HepG2 (cell line): ENCODE measurements around the gene TBRG1. TPM values are rescaled to one million over a fixed set of nuclear protein-coding genes. Genes with fewer than 3 reads are reported as not detected.
A peak's percentile ranks its signal among the peaks of the same experiment; 100 is the strongest.

Source experiments
- CREB1 ChIP-seq, 2 experiments: fragments of 450-650 bp in 1 of 2; IDR thresholded peaks; 2 replicates each; pipeline ENCODE4 v1.6.1; 2016 to 2017; ENCODE audit warnings: control low read depth in 1 of 2, mild to moderate bottlenecking in 1 of 2, missing compliant biosample characterization in 1 of 2, missing genetic modification characterization in 1 of 2
- ERF ChIP-seq: IDR thresholded peaks from 2 replicates; pipeline ENCODE4 v1.6.1; 2018; ENCODE audit warnings: missing biosample characterization, missing genetic modification reagents
- FLYWCH1 ChIP-seq: sonication (generic); formaldehyde crosslinking; IDR thresholded peaks from 2 replicates; pipeline ENCODE4 v1.8.1; 2023; ENCODE audit warnings: mild to moderate bottlenecking, missing genetic modification reagents
- MYC ChIP-seq: sonication (generic); formaldehyde crosslinking; IDR thresholded peaks from 2 replicates; pipeline ENCODE4 v1.9.0; 2021; ENCODE audit warnings: missing genetic modification reagents, borderline replicate concordance
- NFRKB ChIP-seq: fragments of 450-650 bp; IDR thresholded peaks from 2 replicates; pipeline ENCODE4 v1.6.1; 2017
- RXRA ChIP-seq: sonication (generic); formaldehyde crosslinking; IDR thresholded peaks from 2 replicates; pipeline ENCODE4 v1.5.1; 2020; ENCODE audit warnings: missing genetic modification reagents
- SETDB1 ChIP-seq: sonication (generic); formaldehyde crosslinking; IDR thresholded peaks from 2 replicates; pipeline ENCODE4 v1.5.1; 2020; ENCODE audit warnings: missing genetic modification reagents, mild to moderate bottlenecking, borderline replicate concordance
- SP1 ChIP-seq, 2 experiments: fragments of 450-650 bp in 1 of 2; sonication (generic) in 1 of 2; formaldehyde crosslinking in 1 of 2; IDR thresholded peaks; 2 replicates each; pipeline versions ENCODE4 v1.4.0 to v1.6.1; 2016 to 2020; ENCODE audit warnings: missing genetic modification reagents in 1 of 2
- TOPORS ChIP-seq: sonication (generic); formaldehyde crosslinking; IDR thresholded peaks from 2 replicates; pipeline ENCODE4 v1.8.0; 2023; ENCODE audit warnings: mild to moderate bottlenecking, missing genetic modification reagents
- XRCC5 ChIP-seq: fragments of 200-400 bp; formaldehyde crosslinking; optimal IDR thresholded peaks from 2 replicates; pipeline ENCODE3; 2017; ENCODE audit warnings: mild to moderate bottlenecking, low read length
- ZMYM2 ChIP-seq: sonication (generic); formaldehyde crosslinking; IDR thresholded peaks from 2 replicates; pipeline ENCODE4 v1.8.0; 2022; ENCODE audit warnings: mild to moderate bottlenecking, missing genetic modification reagents
- ZNF224 ChIP-seq: sonication (generic); formaldehyde crosslinking; IDR thresholded peaks from 2 replicates; pipeline ENCODE4 v1.5.0; 2020; ENCODE audit warnings: mild to moderate bottlenecking, missing genetic modification reagents
- ZNF556 ChIP-seq: sonication (generic); formaldehyde crosslinking; IDR thresholded peaks from 2 replicates; pipeline ENCODE4 v1.4.0; 2020; ENCODE audit warnings: mild to moderate bottlenecking, missing genetic modification reagents, borderline replicate concordance
- ZNF598 ChIP-seq: sonication (generic); formaldehyde crosslinking; IDR thresholded peaks from 2 replicates; pipeline ENCODE4 v1.5.1; 2020; ENCODE audit warnings: mild to moderate bottlenecking, missing genetic modification reagents, borderline replicate concordance
- ZNF878 ChIP-seq: sonication (generic); formaldehyde crosslinking; IDR thresholded peaks from 2 replicates; pipeline ENCODE4 v1.8.1; 2023; ENCODE audit warnings: mild to moderate bottlenecking, missing genetic modification reagents, moderate library complexity
- polyA plus RNA-seq, 8 experiments: library from polyadenylated mRNA; depleted of rRNA in 3 of 8; stranded (reverse) in 7 of 8; unstranded in 1 of 8; fragments of >200 nt; fragmentation: Illumina TruSeq in 4 of 8; extraction: Trizol in 4 of 8; gene quantifications; 2 replicates each; pipeline versions ENCODE4 v1.2.1 to v1.2.3, GENCODE V29; 2011 to 2016; ENCODE audit warnings: low read depth in 4 of 8, missing spikeins in 1 of 8, mixed read lengths in 1 of 8; ENCODE audit not compliant: insufficient read depth in 1 of 8
- total RNA-seq, 5 experiments: library from RNA; depleted of rRNA; stranded (reverse); fragments of >200 nt; fragmentation: Illumina TruSeq; extraction: Trizol; gene quantifications; 2 replicates each; pipeline ENCODE4 v1.2.3, GENCODE V29; 2016; ENCODE audit warnings: low read depth in 1 of 5
- TF ChIP-seq, protein P1 (sequence below): sonication (generic); formaldehyde crosslinking; IDR thresholded peaks from 2 replicates; pipeline ENCODE4 v1.8.1; 2023; ENCODE audit warnings: mild to moderate bottlenecking, moderate library complexity, missing genetic modification reagents
- TF ChIP-seq, protein P2 (sequence below): sonication (generic); formaldehyde crosslinking; IDR thresholded peaks from 2 replicates; pipeline ENCODE4 v1.8.0; 2022; ENCODE audit warnings: missing genetic modification reagents, mild to moderate bottlenecking, moderate library complexity, borderline replicate concordance
- TF ChIP-seq, protein P3 (sequence below): fragments of 450-650 bp; IDR thresholded peaks from 2 replicates; pipeline ENCODE4 v1.6.1; 2017; ENCODE audit warnings: mild to moderate bottlenecking
- TF ChIP-seq, protein P4 (sequence below): sonication (generic); formaldehyde crosslinking; IDR thresholded peaks from 2 replicates; pipeline ENCODE4 v1.5.0; 2020; ENCODE audit warnings: mild to moderate bottlenecking, missing genetic modification reagents

Gene TBRG1
- total and polyA plus RNA-seq, 2 of the 13 experiments (the other 11 are each of a cell fraction or from before 2014, with no cell fraction given) = 21.7 to 25.6 TPM

DNA sequence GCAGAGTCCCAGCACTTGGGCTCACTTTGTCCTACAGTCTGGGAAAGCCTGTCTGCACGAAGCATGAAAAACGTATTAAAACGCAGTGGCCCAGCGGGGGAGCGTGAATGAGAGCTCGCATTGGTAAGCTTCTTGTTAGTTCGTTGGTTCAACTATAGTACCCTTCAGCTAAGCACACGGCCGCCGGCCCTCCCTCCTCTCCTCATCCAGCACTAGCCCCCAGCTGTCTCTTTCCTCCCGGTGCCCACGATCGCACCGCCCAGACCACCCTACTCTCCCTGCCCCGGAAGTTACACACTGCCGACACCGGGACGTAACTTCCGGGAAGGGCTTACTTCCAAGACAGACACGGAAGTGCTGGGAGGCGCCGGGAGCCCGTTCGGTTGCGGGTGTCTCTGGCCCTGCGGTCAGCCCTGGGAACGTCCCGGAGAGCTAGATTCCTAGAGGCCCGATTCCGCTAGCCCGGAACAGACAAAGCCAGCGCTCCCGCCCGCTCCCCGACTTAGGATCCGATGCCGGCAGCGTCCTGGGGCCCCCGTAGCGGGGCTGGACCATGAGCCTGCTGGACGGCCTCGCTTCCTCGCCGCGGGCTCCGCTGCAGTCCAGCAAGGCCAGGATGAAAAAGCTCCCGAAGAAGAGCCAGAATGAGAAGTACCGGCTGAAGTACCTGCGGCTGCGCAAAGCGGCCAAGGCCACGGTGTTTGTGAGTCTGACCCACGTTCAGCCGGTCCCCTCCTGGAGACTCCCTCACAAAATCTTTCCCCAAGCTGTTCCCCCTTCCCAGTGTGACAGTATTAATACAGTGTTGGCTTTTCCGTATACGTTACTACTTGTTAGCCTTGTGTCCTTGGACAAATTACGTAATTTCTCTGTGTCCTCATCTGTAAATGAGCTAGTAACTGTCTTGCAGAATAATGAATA lies at the start of gene TBRG1 (continued):
- TF ChIP-seq, protein P1, sequence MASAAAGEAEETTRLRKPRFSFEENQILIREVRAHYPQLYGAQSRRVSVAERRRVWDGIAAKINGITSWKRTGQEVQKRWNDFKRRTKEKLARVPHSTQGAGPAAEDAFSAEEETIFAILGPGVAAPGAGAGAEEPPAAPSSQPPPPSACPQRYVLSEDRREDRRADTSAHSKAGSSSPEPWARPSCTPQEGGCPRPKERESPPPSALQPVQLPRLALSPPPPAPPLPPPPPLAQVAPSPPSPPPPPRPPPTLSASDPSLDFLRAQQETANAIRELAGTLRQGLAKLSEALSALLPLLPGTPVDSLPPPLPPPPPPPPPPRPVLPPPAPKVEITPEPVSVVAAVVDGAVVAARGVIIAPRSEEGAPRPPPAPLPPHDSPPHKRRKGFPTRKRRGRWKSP (CRISPR knock-in tag) = peak; percentile 72
- TF ChIP-seq NFRKB (no peak), ZMYM2 (CRISPR knock-in tag) (no peak), ZNF224 (CRISPR knock-in tag) (no peak), ERF (peak; percentile 93), RXRA (peak; percentile 41; the same call in 1 of the 2 replicates), SETDB1 (no peak), MYC (peak; percentile 54; the same call in 1 of the 2 replicates), XRCC5 (no peak), CREB1 (IDR thresholded peaks at IDR 0.05) (peak; percentile 84), CREB1 (CRISPR knock-in tag; IDR thresholded peaks at IDR 0.05) (peak; percentile 97), ZNF878 (CRISPR knock-in tag) (no peak; the same call in 1 of the 2 replicates), SP1 (IDR thresholded peaks at IDR 0.05) (no peak), SP1 (CRISPR knock-in tag; IDR thresholded peaks at IDR 0.05) (peak; percentile 28; the same call in 1 of the 2 replicates), FLYWCH1 (CRISPR knock-in tag) (no peak), ZNF556 (peak; percentile 65; the same call in 1 of the 2 replicates), ZNF598 (peak; percentile 93), TOPORS (CRISPR knock-in tag) (0 out of 2 replicates have a peak, but pooled peaks have one; percentile 62)
- TF ChIP-seq, protein P2, sequence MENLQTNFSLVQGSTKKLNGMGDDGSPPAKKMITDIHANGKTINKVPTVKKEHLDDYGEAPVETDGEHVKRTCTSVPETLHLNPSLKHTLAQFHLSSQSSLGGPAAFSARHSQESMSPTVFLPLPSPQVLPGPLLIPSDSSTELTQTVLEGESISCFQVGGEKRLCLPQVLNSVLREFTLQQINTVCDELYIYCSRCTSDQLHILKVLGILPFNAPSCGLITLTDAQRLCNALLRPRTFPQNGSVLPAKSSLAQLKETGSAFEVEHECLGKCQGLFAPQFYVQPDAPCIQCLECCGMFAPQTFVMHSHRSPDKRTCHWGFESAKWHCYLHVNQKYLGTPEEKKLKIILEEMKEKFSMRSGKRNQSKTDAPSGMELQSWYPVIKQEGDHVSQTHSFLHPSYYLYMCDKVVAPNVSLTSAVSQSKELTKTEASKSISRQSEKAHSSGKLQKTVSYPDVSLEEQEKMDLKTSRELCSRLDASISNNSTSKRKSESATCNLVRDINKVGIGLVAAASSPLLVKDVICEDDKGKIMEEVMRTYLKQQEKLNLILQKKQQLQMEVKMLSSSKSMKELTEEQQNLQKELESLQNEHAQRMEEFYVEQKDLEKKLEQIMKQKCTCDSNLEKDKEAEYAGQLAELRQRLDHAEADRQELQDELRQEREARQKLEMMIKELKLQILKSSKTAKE (CRISPR knock-in tag) = no peak; the same call in 1 of the 2 replicates
- TF ChIP-seq, protein P3, sequence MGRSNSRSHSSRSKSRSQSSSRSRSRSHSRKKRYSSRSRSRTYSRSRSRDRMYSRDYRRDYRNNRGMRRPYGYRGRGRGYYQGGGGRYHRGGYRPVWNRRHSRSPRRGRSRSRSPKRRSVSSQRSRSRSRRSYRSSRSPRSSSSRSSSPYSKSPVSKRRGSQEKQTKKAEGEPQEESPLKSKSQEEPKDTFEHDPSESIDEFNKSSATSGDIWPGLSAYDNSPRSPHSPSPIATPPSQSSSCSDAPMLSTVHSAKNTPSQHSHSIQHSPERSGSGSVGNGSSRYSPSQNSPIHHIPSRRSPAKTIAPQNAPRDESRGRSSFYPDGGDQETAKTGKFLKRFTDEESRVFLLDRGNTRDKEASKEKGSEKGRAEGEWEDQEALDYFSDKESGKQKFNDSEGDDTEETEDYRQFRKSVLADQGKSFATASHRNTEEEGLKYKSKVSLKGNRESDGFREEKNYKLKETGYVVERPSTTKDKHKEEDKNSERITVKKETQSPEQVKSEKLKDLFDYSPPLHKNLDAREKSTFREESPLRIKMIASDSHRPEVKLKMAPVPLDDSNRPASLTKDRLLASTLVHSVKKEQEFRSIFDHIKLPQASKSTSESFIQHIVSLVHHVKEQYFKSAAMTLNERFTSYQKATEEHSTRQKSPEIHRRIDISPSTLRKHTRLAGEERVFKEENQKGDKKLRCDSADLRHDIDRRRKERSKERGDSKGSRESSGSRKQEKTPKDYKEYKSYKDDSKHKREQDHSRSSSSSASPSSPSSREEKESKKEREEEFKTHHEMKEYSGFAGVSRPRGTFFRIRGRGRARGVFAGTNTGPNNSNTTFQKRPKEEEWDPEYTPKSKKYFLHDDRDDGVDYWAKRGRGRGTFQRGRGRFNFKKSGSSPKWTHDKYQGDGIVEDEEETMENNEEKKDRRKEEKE = no peak
- TF ChIP-seq, protein P4, sequence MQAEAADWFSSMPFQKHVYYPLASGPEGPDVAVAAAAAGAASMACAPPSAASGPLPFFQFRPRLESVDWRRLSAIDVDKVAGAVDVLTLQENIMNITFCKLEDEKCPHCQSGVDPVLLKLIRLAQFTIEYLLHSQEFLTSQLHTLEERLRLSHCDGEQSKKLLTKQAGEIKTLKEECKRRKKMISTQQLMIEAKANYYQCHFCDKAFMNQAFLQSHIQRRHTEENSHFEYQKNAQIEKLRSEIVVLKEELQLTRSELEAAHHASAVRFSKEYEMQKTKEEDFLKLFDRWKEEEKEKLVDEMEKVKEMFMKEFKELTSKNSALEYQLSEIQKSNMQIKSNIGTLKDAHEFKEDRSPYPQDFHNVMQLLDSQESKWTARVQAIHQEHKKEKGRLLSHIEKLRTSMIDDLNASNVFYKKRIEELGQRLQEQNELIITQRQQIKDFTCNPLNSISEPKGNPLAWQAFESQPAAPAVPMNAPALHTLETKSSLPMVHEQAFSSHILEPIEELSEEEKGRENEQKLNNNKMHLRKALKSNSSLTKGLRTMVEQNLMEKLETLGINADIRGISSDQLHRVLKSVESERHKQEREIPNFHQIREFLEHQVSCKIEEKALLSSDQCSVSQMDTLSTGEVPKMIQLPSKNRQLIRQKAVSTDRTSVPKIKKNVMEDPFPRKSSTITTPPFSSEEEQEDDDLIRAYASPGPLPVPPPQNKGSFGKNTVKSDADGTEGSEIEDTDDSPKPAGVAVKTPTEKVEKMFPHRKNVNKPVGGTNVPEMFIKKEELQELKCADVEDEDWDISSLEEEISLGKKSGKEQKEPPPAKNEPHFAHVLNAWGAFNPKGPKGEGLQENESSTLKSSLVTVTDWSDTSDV (CRISPR knock-in tag) = peak; percentile 70; the same call in 1 of the 2 replicates
